Liver (tissue), 9 donors: ENCODE data around the gene AP5B1. TPM values are rescaled to one million over a fixed set of nuclear protein-coding genes. Genes with fewer than 3 reads are reported as not detected.

Experiments
- DNase-seq: peaks from one replicate; pipeline ENCODE4 v3.0.0-alpha.2; 2017; ENCODE audit warnings: low spot score
- H3K27ac ChIP-seq, 2 donors: one replicate each; pipeline ENCODE4 v1.7.0; 2013; ENCODE audit warnings: inconsistent platforms in 2 of 2, low read length in 2 of 2, control low read depth in 1 of 2, low read depth in 1 of 2, mild to moderate bottlenecking in 1 of 2
- H3K27me3 ChIP-seq, 4 donors: one replicate each; pipeline versions ENCODE4 v1.6.1 to v1.7.0; 2013; ENCODE audit warnings: low read length in 3 of 4, inconsistent platforms in 1 of 4, mild to moderate bottlenecking in 1 of 4, moderate library complexity in 1 of 4; ENCODE audit not compliant: control insufficient read depth in 4 of 4, insufficient read depth in 4 of 4
- H3K36me3 ChIP-seq, 4 donors: one replicate each; pipeline versions ENCODE4 v1.6.1 to v1.7.0; 2013; ENCODE audit warnings: low read length in 3 of 4, mild to moderate bottlenecking in 3 of 4, low read depth in 1 of 4, moderate library complexity in 1 of 4; ENCODE audit not compliant: control insufficient read depth in 4 of 4, insufficient read depth in 3 of 4
- H3K4me1 ChIP-seq, 4 donors: one replicate each; pipeline versions ENCODE4 v1.6.1 to v1.7.0; 2013; ENCODE audit warnings: low read length in 3 of 4, mild to moderate bottlenecking in 3 of 4, moderate library complexity in 1 of 4; ENCODE audit not compliant: control insufficient read depth in 4 of 4, insufficient read depth in 4 of 4
- H3K4me3 ChIP-seq, 3 donors: one replicate each; pipeline versions ENCODE4 v1.6.1 to v1.7.0; 2013; ENCODE audit warnings: low read length in 3 of 3, control low read depth in 1 of 3, low read depth in 1 of 3, mild to moderate bottlenecking in 1 of 3
- H3K9ac ChIP-seq, 2 donors: one replicate each; pipeline ENCODE4 v1.7.0; 2013; ENCODE audit warnings: low read length in 2 of 2, mild to moderate bottlenecking in 2 of 2, moderate library complexity in 2 of 2, control low read depth in 1 of 2, low read depth in 1 of 2
- H3K9me3 ChIP-seq, 4 donors: one replicate each; pipeline versions ENCODE4 v1.6.1 to v1.7.0; 2013; ENCODE audit warnings: low read length in 3 of 4; ENCODE audit not compliant: control insufficient read depth in 4 of 4
- CTCF ChIP-seq: fragments of 150-350 bp; IDR thresholded peaks from 2 replicates; pipeline ENCODE4 v1.5.1; 2017; ENCODE audit warnings: improper control_type of control experiment, low read depth, low read length; ENCODE audit not compliant: missing input control
- EGR1 ChIP-seq, 2 donors: IDR thresholded peaks; 2 replicates each; pipeline ENCODE4 v1.6.1; 2016 to 2018; ENCODE audit warnings: antibody characterized with exemption in 2 of 2, low read depth in 2 of 2
- FOXA1 ChIP-seq: IDR thresholded peaks from 2 replicates; pipeline ENCODE4 v1.6.1; 2016; ENCODE audit warnings: antibody characterized with exemption
- FOXA2 ChIP-seq: IDR thresholded peaks from 2 replicates; pipeline ENCODE4 v1.6.1; 2016; ENCODE audit warnings: antibody characterized with exemption
- GABPA ChIP-seq, 2 donors: IDR thresholded peaks in 1 of 2; conservative IDR thresholded peaks in 1 of 2; 2 replicates each; pipeline ENCODE4 v1.6.1; 2016; ENCODE audit warnings: antibody characterized with exemption in 2 of 2, mild to moderate bottlenecking in 1 of 2, moderate library complexity in 1 of 2
- HNF4A ChIP-seq, 2 donors: conservative IDR thresholded peaks; 2 replicates each; pipeline ENCODE4 v1.6.1; 2016; ENCODE audit warnings: antibody characterized with exemption in 2 of 2, mild to moderate bottlenecking in 2 of 2
- HNF4G ChIP-seq: IDR thresholded peaks from 2 replicates; pipeline ENCODE4 v1.6.1; 2016; ENCODE audit warnings: antibody characterized with exemption
- JUND ChIP-seq, 2 donors: IDR thresholded peaks; 2 replicates each; pipeline ENCODE4 v1.6.1; 2016; ENCODE audit warnings: antibody characterized with exemption in 2 of 2
- MAX ChIP-seq: IDR thresholded peaks from 2 replicates; pipeline ENCODE4 v1.6.1; 2016; ENCODE audit warnings: antibody characterized with exemption
- NR2F2 ChIP-seq: IDR thresholded peaks from 2 replicates; pipeline ENCODE4 v1.6.1; 2016; ENCODE audit warnings: antibody characterized with exemption
- RAD21 ChIP-seq, 2 donors: IDR thresholded peaks; 2 replicates each; pipeline ENCODE4 v1.6.1; 2016; ENCODE audit warnings: antibody characterized with exemption in 2 of 2, mild to moderate bottlenecking in 2 of 2
- RXRA ChIP-seq, 2 donors: IDR thresholded peaks; 2 replicates each; pipeline ENCODE4 v1.6.1; 2017 to 2018; ENCODE audit warnings: antibody characterized with exemption in 2 of 2, mild to moderate bottlenecking in 1 of 2
- SP1 ChIP-seq: IDR thresholded peaks from 2 replicates; pipeline ENCODE4 v1.6.1; 2018; ENCODE audit warnings: antibody characterized with exemption, mild to moderate bottlenecking
- TAF1 ChIP-seq: conservative IDR thresholded peaks from 2 replicates; pipeline ENCODE4 v1.6.1; 2016; ENCODE audit warnings: antibody characterized with exemption, mild to moderate bottlenecking
- YY1 ChIP-seq: IDR thresholded peaks from 2 replicates; pipeline ENCODE4 v1.6.1; 2016; ENCODE audit warnings: antibody characterized with exemption, mild to moderate bottlenecking
- WGBS: extraction: QIAGEN DNeasy Blood & Tissue Kit; methylation state at CpG from one replicate; pipeline ENCODE4 v1.1.7; 2013; 5-methylcytosine and 5-hydroxymethylcytosine counted together
- polyA plus RNA-seq, 2 donors: library from polyadenylated mRNA; stranded (reverse) in 1 of 2; unstranded in 1 of 2; fragments of 200-250 nt in 1 of 2; fragments of >200 nt in 1 of 2; fragmentation: Nextera tagmentation in 1 of 2; extraction: Ambion mirVana in 1 of 2; gene quantifications; one replicate each; pipeline versions ENCODE4 v1.2.1 to v1.2.3, GENCODE V29; 2013 to 2015
- total RNA-seq, 2 donors: library from RNA; depleted of rRNA; stranded (reverse); fragments of >200 nt; gene quantifications; one replicate each; pipeline ENCODE4 v1.2.3, GENCODE V29; 2014
- TF ChIP-seq, protein P1 (sequence below): IDR thresholded peaks from 2 replicates; pipeline ENCODE4 v1.6.1; 2016; ENCODE audit warnings: antibody characterized with exemption
- TF ChIP-seq, protein P2 (sequence below): IDR thresholded peaks from 2 replicates; pipeline ENCODE4 v1.6.1; 2016; ENCODE audit warnings: antibody characterized with exemption, mild to moderate bottlenecking
- TF ChIP-seq, protein P3 (sequence below): IDR thresholded peaks from 2 replicates; pipeline ENCODE4 v1.6.1; 2016; ENCODE audit warnings: antibody characterized with exemption
- donor health status: healthy.
- donor health status: healthy.
- donor health status: healthy.
- donor health status: healthy.
- donor health status: healthy.

Gene AP5B1
- total and polyA plus RNA-seq, 4 donors = 2.0 to 10.8 (median 5.0) TPM

GRCh38 chr11:65791719-65792213 lies 11.0 kb upstream of the AP5B1 start:
- H3K27ac ChIP-seq = no peak overlapping the region
- H3K9me3 ChIP-seq = no peaks in the 10 kb centered on the region
- peaks cover 8 to 16% (median 12%) of the 10 kb centered on the region in 4 donors for H3K4me1 ChIP-seq
- no peak for TF ChIP-seq HNF4G
- no peak for TF ChIP-seq JUND (IDR thresholded peaks at IDR 0.05)
- TF ChIP-seq EGR1 (IDR thresholded peaks at IDR 0.05; ENCODE audit: low read depth in 2 of 2) = no peak
- TF ChIP-seq TAF1 = no peak
- no peak for TF ChIP-seq RAD21 (IDR thresholded peaks at IDR 0.05)
- no peak for TF ChIP-seq YY1
- no peak for TF ChIP-seq RXRA (IDR thresholded peaks at IDR 0.05)
- TF ChIP-seq GABPA (IDR thresholded peaks at IDR 0.05 in 1 of 2, conservative IDR thresholded peaks at IDR 0.05 in 1 of 2) = no peak
- TF ChIP-seq HNF4A (conservative IDR thresholded peaks at IDR 0.05) = no peak
- no peak for TF ChIP-seq FOXA1
- no peak for TF ChIP-seq NR2F2
- TF ChIP-seq SP1 = no peak
- TF ChIP-seq, protein P1, sequence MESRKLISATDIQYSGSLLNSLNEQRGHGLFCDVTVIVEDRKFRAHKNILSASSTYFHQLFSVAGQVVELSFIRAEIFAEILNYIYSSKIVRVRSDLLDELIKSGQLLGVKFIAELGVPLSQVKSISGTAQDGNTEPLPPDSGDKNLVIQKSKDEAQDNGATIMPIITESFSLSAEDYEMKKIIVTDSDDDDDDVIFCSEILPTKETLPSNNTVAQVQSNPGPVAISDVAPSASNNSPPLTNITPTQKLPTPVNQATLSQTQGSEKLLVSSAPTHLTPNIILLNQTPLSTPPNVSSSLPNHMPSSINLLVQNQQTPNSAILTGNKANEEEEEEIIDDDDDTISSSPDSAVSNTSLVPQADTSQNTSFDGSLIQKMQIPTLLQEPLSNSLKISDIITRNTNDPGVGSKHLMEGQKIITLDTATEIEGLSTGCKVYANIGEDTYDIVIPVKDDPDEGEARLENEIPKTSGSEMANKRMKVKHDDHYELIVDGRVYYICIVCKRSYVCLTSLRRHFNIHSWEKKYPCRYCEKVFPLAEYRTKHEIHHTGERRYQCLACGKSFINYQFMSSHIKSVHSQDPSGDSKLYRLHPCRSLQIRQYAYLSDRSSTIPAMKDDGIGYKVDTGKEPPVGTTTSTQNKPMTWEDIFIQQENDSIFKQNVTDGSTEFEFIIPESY = no peak
- TF ChIP-seq, protein P2, sequence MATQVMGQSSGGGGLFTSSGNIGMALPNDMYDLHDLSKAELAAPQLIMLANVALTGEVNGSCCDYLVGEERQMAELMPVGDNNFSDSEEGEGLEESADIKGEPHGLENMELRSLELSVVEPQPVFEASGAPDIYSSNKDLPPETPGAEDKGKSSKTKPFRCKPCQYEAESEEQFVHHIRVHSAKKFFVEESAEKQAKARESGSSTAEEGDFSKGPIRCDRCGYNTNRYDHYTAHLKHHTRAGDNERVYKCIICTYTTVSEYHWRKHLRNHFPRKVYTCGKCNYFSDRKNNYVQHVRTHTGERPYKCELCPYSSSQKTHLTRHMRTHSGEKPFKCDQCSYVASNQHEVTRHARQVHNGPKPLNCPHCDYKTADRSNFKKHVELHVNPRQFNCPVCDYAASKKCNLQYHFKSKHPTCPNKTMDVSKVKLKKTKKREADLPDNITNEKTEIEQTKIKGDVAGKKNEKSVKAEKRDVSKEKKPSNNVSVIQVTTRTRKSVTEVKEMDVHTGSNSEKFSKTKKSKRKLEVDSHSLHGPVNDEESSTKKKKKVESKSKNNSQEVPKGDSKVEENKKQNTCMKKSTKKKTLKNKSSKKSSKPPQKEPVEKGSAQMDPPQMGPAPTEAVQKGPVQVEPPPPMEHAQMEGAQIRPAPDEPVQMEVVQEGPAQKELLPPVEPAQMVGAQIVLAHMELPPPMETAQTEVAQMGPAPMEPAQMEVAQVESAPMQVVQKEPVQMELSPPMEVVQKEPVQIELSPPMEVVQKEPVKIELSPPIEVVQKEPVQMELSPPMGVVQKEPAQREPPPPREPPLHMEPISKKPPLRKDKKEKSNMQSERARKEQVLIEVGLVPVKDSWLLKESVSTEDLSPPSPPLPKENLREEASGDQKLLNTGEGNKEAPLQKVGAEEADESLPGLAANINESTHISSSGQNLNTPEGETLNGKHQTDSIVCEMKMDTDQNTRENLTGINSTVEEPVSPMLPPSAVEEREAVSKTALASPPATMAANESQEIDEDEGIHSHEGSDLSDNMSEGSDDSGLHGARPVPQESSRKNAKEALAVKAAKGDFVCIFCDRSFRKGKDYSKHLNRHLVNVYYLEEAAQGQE = no peak
- TF ChIP-seq FOXA2 = no peak
- TF ChIP-seq, protein P3, sequence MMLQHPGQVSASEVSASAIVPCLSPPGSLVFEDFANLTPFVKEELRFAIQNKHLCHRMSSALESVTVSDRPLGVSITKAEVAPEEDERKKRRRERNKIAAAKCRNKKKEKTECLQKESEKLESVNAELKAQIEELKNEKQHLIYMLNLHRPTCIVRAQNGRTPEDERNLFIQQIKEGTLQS = no peak
- no peak for TF ChIP-seq CTCF
- TF ChIP-seq MAX = no peak
- H3K27me3 ChIP-seq = peaks cover 0 to 9% (median 1%) of the 10 kb centered on the region in 4 donors
- DNase-seq = no peak
- H3K36me3 ChIP-seq = no peaks in the 10 kb centered on the region
- H3K9ac ChIP-seq = no peak overlapping the region
- no peak overlapping the region for H3K4me3 ChIP-seq
- 77% methylated on average over 13 of the region's 13 CpGs for WGBS
